Stimulated activated CD8-positive, alpha-beta memory T cell treated with anti-CD3 and anti-CD28 coated beads, Interleukin-7, amount 100 ng/mL, for 1 hour (primary cell): ENCODE measurements around the gene SLC35F4.

Experiments used
- DNase-seq, 2 donors: peaks; one replicate each; pipeline ENCODE4 v3.0.0-alpha.2; 2020; ENCODE audit warnings: low read depth in 2 of 2

Gene SLC35F4

DNA sequence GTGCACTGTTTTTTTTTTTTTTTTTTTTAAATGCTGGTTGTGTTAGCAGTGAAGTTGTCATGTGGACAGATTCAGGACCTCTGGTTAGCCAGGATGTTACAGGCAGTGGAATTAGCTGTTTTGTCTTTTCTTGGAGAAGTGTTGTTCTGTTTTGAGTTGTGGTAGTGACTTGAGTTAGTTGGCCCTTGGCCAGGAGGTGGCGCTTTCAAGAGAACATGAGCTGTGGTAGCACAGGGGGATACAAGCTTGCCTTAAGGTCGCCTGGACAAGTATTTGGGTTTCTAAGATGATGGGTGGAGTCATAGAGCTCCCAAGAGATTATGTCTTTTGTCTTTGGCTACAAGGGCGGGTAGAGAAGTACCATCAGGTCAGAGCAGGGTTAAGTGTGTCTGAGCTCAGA is 338.9 kb downstream of the SLC35F4 start:
- DNase-seq, result no peak

DNA sequence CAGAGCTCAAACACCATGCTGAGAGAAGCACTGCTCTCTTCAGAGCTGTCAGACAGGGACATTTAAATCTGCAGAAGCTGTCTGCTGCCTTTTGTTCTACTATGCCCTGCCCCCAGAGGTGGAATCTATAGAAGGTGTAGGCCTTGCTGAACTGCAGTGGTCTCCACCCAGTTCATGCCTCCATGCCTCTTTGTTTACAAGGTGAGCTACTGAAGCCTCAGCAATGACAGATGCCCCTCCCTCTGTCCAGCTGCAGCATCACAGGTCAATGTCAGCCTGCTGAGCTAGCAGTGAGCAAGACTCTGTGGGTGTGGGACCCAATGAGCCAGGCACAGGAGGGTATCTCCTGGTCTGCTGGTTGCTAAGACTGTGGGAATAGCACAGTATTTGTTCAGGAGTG is 346.8 kb downstream of the SLC35F4 start:
- no peak for DNase-seq
